Measurements from ENCODE around the gene TRIO.

Gene TRIO

DNA sequence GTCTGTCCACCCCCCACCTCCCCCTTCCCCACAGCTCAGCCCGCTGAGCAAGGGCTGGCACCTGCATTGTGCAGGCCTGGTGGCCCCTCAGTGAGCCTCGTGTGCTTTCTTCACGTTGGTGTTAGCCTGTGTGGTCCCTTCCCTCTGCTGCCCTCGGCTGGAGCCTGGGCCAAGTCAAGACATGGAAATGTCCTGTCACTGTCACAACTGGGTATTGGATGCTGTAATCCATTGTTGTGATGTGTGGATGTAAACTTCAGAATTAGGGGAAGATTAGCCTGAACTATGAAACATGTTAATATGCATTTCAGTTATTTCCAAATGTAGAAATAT, 103.9 kb downstream of the TRIO start:
- H3K27ac ChIP-seq (ENCODE audit: low read length) = no peak overlapping the region
- no peaks in the 10 kb centered on the region for H3K4me1 ChIP-seq (ENCODE audit: insufficient read depth, low read length)
- no peaks in the 10 kb centered on the region for H3K36me3 ChIP-seq (ENCODE audit: insufficient read depth, low read length)
- no peaks in the 10 kb centered on the region for H3K9me3 ChIP-seq (ENCODE audit: insufficient read depth, low read length, severe bottlenecking)
- no peak overlapping the region for H2AFZ ChIP-seq (ENCODE audit: low read depth, low read length)
- ATAC-seq (ENCODE audit: insufficient read depth, low read depth) (no peak), DNase-seq (no peak)
- TF ChIP-seq, protein P1, sequence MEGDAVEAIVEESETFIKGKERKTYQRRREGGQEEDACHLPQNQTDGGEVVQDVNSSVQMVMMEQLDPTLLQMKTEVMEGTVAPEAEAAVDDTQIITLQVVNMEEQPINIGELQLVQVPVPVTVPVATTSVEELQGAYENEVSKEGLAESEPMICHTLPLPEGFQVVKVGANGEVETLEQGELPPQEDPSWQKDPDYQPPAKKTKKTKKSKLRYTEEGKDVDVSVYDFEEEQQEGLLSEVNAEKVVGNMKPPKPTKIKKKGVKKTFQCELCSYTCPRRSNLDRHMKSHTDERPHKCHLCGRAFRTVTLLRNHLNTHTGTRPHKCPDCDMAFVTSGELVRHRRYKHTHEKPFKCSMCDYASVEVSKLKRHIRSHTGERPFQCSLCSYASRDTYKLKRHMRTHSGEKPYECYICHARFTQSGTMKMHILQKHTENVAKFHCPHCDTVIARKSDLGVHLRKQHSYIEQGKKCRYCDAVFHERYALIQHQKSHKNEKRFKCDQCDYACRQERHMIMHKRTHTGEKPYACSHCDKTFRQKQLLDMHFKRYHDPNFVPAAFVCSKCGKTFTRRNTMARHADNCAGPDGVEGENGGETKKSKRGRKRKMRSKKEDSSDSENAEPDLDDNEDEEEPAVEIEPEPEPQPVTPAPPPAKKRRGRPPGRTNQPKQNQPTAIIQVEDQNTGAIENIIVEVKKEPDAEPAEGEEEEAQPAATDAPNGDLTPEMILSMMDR (IDR thresholded peaks at IDR 0.05; ENCODE audit: borderline replicate concordance, extremely low read depth, low read length, poor library complexity, severe bottlenecking) = no peak
- no peaks in the 10 kb centered on the region for H3K27me3 ChIP-seq (ENCODE audit: insufficient read depth, low read length, poor library complexity)
- no peaks in the 10 kb centered on the region for H3K79me2 ChIP-seq (ENCODE audit: insufficient read depth, low read length)
- no peak overlapping the region for H3K4me3 ChIP-seq (ENCODE audit: low read depth in 1 of 2, low read length in 2 of 2)
- H3K9ac ChIP-seq (ENCODE audit: low read depth, low read length) = no peak overlapping the region
- no peaks in the 10 kb centered on the region for H4K20me1 ChIP-seq (ENCODE audit: insufficient read depth, low read length)
- no peak overlapping the region for H3K4me2 ChIP-seq (ENCODE audit: insufficient read depth, low read length)

DNA sequence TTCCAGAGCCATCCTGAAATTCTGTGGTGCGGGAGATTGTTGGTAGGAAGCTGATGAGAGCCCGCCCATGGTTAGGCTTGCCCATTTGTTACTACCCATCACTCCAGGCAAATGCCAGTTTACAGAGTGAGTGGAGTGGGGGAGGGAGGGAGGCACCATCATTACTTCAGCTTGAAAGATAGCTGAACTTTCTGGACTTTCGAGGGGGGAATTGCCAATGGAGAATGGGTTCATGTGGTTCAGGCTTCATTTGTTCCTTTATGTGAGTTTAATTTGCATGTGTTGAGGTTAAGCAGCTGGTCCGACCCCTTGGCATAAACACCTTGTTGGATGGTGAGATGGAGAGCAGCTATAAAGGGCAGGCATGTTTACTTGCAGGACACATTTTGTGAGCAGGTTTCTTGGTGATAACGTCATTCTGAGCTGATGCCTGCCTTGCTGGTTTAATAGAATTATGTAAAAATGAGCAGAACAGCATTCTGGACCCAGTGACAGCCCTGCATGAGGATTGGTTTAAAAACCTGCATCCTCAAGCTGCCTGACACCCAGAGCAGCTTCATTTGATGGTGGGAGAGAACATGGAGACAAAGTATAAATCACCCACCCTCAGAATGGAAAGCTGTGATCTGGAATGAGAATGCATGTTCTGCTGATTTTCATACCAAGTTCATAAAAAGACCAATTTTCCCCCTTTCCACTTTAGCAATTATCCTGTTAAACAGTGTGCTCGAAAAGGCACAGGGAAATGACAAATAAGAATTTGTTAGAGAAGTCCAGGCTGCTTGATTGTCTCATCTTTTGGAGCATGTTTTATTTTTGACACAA, 106.3 kb downstream of the TRIO start:
- TF ChIP-seq, protein P1 (IDR thresholded peaks at IDR 0.05; ENCODE audit: borderline replicate concordance, extremely low read depth, low read length, poor library complexity, severe bottlenecking) = no peak
- no peak for TF ChIP-seq EZH2 (IDR thresholded peaks at IDR 0.05; ENCODE audit: borderline replicate concordance, low read depth, low read length, severe bottlenecking)
- no peak overlapping the region for H3K27ac ChIP-seq (ENCODE audit: low read length)
- no peak overlapping the region for H3K4me2 ChIP-seq (ENCODE audit: insufficient read depth, low read length)
- no peaks in the 10 kb centered on the region for H4K20me1 ChIP-seq (ENCODE audit: insufficient read depth, low read length)
- no peaks in the 10 kb centered on the region for H3K36me3 ChIP-seq (ENCODE audit: insufficient read depth, low read length)
- no peaks in the 10 kb centered on the region for H3K27me3 ChIP-seq (ENCODE audit: insufficient read depth, low read length, poor library complexity)
- no peak overlapping the region for H3K4me3 ChIP-seq (ENCODE audit: low read depth in 1 of 2, low read length in 2 of 2)
- ATAC-seq (ENCODE audit: insufficient read depth, low read depth) = no peak
- no peaks in the 10 kb centered on the region for H3K9me3 ChIP-seq (ENCODE audit: insufficient read depth, low read length, severe bottlenecking)
- H3K9ac ChIP-seq (ENCODE audit: low read depth, low read length) = no peak overlapping the region
- no peak overlapping the region for H2AFZ ChIP-seq (ENCODE audit: low read depth, low read length)
- no peaks in the 10 kb centered on the region for H3K4me1 ChIP-seq (ENCODE audit: insufficient read depth, low read length)
- H3K79me2 ChIP-seq (ENCODE audit: insufficient read depth, low read length) = no peaks in the 10 kb centered on the region
- DNase-seq = no peak

DNA sequence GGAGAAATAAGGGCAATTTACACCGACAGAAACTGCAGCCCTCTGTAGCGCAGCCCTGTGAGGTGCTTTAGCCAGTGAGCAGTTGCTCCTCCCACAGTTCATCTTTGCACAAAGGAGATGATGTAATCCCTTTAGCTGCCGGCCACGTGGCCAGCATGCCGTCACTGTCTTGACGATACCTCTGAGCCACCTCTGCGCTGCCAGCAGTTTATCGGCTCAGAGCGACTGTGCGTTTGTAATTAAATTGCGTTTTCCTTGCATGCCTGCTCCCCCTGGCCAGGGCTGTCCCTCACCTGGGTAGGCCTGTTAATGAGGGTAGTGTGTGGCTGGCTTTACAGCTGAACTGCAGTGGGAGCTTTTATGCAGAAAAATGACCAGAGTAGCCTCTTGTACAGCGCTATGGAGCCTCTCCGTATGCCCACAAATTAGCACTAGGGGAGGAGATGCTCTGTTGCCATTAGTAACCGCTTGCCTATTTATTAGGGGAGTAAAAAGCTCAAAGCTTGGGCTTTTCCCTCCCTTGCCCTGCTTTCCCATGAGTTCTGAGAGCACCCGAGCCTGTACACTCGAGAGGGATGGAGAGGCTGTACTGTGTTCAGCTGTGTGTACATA, 107.0 kb downstream of the TRIO start:
- ATAC-seq (ENCODE audit: insufficient read depth, low read depth) = no peak
- Histone ChIP-seq H3K9me3 (ENCODE audit: insufficient read depth, low read length, severe bottlenecking) (no peaks in the 10 kb centered on the region), H3K27me3 (ENCODE audit: insufficient read depth, low read length, poor library complexity) (no peaks in the 10 kb centered on the region), H3K79me2 (ENCODE audit: insufficient read depth, low read length) (no peaks in the 10 kb centered on the region), H3K4me3 (ENCODE audit: low read depth in 1 of 2, low read length in 2 of 2) (no peak overlapping the region), H2AFZ (ENCODE audit: low read depth, low read length) (no peak overlapping the region), H3K9ac (ENCODE audit: low read depth, low read length) (no peak overlapping the region), H4K20me1 (ENCODE audit: insufficient read depth, low read length) (no peaks in the 10 kb centered on the region), H3K36me3 (ENCODE audit: insufficient read depth, low read length) (no peaks in the 10 kb centered on the region), H3K4me2 (ENCODE audit: insufficient read depth, low read length) (no peak overlapping the region), H3K4me1 (ENCODE audit: insufficient read depth, low read length) (no peaks in the 10 kb centered on the region), H3K27ac (ENCODE audit: low read length) (no peak overlapping the region)
- DNase-seq = no peak
- TF ChIP-seq, protein P1 (IDR thresholded peaks at IDR 0.05; ENCODE audit: borderline replicate concordance, extremely low read depth, low read length, poor library complexity, severe bottlenecking) = no peak
- TF ChIP-seq EZH2 (IDR thresholded peaks at IDR 0.05; ENCODE audit: borderline replicate concordance, low read depth, low read length, severe bottlenecking) = no peak
